Sigmoid colon (tissue), 7 donors: ENCODE data around the gene TTLL6. TPM values are rescaled to one million over a fixed set of nuclear protein-coding genes. Genes with fewer than 3 reads are reported as not detected.

Source experiments
- DNase-seq: peaks from one replicate; pipeline ENCODE4 v3.0.0-alpha.2; 2019
- H3K27ac ChIP-seq, 4 donors: fragments of 200-600 bp; sonication (generic); one replicate each; pipeline ENCODE4 v1.5.1; 2016 to 2019; ENCODE audit warnings: mild to moderate bottlenecking in 1 of 4
- H3K27me3 ChIP-seq, 3 donors: fragments of 200-600 bp; sonication (generic); one replicate each; pipeline ENCODE4 v1.5.1; 2019; ENCODE audit warnings: mild to moderate bottlenecking in 1 of 3
- H3K36me3 ChIP-seq, 4 donors: fragments of 200-600 bp; sonication (generic); one replicate each; pipeline ENCODE4 v1.5.1; 2016 to 2019
- H3K4me1 ChIP-seq, 4 donors: fragments of 200-600 bp; sonication (generic); one replicate each; pipeline ENCODE4 v1.5.1; 2017 to 2019
- H3K4me3 ChIP-seq, 4 donors: fragments of 200-600 bp; sonication (generic); one replicate each; pipeline ENCODE4 v1.5.1; 2017 to 2019; ENCODE audit warnings: mild to moderate bottlenecking in 2 of 4, moderate library complexity in 1 of 4
- H3K9me3 ChIP-seq, 4 donors: fragments of 200-600 bp in 3 of 4; sonication (generic) in 3 of 4; one replicate each; pipeline versions ENCODE4 v1.5.1 to v1.6.1; 2013 to 2019
- EP300 ChIP-seq, 4 donors: sonication (generic); formaldehyde crosslinking; IDR thresholded peaks; one replicate each; pipeline ENCODE4 v1.6.1; 2017; ENCODE audit warnings: antibody characterized with exemption in 4 of 4
- POLR2A ChIP-seq, 2 donors: fragments of 450-650 bp; IDR thresholded peaks; one replicate each; pipeline ENCODE4 v1.6.1; 2016; ENCODE audit warnings: antibody characterized with exemption in 2 of 2, mild to moderate bottlenecking in 2 of 2, moderate library complexity in 2 of 2
- POLR2AphosphoS5 ChIP-seq, 4 donors: sonication (generic); formaldehyde crosslinking; IDR thresholded peaks; one replicate each; pipeline ENCODE4 v1.6.1; 2017; ENCODE audit warnings: antibody characterized with exemption in 4 of 4
- WGBS, 2 donors: extraction: QIAGEN DNeasy Blood & Tissue Kit; methylation state at CpG; one replicate each; pipeline ENCODE4 v1.1.7; 2013; 5-methylcytosine and 5-hydroxymethylcytosine counted together
- intact Hi-C: fragments of 100-400 bp; cut with DNase I; formaldehyde crosslinking; loops from one replicate; pipeline ENCODE4 v1.15.1; 2023
- polyA plus RNA-seq, 3 donors: library from polyadenylated mRNA; stranded (reverse); fragments of 200-250 nt; gene quantifications; one replicate each; pipeline ENCODE4 v1.2.3, GENCODE V29; 2013
- total RNA-seq, 4 donors: library from RNA; depleted of rRNA; stranded (reverse); fragments of >200 nt; gene quantifications; one replicate each; pipeline ENCODE4 v1.1.0, GENCODE V29; 2016
- TF ChIP-seq, protein P1 (sequence below), 4 experiments: fragments of 450-650 bp in 3 of 4; fragments of 200-600 bp in 1 of 4; IDR thresholded peaks; one replicate each; pipeline ENCODE4 v1.5.1; 2016 to 2019; ENCODE audit warnings: antibody characterized with exemption in 4 of 4, mild to moderate bottlenecking in 3 of 4, moderate library complexity in 2 of 4
- donor health status: healthy with polysubstance abuse.
- donor health status: Bipolar disorder and iron deficiency.
- donor health status: healthy.

TTLL6 gene
- total and polyA plus RNA-seq, 7 donors, result under 0.01 to 10.5 (median 3.5) TPM; not detected in 2

DNA sequence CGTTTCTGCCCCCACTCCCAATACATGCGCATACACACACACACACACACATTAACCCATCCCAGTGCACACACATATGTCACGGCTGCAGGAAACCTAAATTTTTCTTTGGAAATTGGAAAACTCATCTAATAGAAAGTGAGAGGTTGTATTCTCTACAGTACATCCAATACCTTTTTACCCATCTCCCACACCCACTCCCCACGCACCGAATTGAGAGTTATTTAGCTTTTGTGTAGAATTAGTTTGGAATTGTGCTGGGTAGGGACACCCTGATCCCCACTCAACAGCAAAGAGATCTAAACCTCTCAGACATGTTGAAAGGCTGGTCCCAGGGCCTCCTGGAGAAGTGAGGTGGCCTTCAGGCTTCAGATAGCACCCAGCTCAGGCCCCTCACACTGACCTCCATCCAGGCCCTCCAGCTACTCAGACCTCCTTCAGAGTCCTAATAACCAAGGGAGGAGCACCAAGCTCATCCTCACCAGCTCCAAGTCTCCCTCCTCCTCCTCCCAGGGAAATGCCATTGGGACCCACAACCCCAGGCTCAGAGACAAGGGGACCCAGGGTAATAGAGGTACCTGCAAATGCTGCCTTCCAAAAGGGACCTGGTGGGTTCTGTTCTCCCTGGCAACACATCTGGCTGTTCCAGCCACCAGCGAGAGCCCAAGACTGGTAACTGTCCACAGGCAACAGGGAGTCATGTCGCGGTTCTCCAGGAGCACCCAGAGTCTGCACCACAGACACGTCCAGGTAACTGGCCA lies 89.4 kb downstream of the TTLL6 start:
- H3K27ac ChIP-seq, result peak overlapping the region in 1 of 4 donors; percentile 58
- peak; percentile 0 for DNase-seq
- H3K4me3 ChIP-seq, result peak overlapping the region in 2 of 4 donors; percentile 24 to 30
- H3K4me1 ChIP-seq, result peaks cover 0 to 47% (median 42%) of the 10 kb centered on the region in 4 donors
- TF ChIP-seq, protein P1, sequence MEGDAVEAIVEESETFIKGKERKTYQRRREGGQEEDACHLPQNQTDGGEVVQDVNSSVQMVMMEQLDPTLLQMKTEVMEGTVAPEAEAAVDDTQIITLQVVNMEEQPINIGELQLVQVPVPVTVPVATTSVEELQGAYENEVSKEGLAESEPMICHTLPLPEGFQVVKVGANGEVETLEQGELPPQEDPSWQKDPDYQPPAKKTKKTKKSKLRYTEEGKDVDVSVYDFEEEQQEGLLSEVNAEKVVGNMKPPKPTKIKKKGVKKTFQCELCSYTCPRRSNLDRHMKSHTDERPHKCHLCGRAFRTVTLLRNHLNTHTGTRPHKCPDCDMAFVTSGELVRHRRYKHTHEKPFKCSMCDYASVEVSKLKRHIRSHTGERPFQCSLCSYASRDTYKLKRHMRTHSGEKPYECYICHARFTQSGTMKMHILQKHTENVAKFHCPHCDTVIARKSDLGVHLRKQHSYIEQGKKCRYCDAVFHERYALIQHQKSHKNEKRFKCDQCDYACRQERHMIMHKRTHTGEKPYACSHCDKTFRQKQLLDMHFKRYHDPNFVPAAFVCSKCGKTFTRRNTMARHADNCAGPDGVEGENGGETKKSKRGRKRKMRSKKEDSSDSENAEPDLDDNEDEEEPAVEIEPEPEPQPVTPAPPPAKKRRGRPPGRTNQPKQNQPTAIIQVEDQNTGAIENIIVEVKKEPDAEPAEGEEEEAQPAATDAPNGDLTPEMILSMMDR (IDR thresholded peaks at IDR 0.05), result no peak
- H3K36me3 ChIP-seq, result no peaks in the 10 kb centered on the region
- intact Hi-C loops, result loop anchor here (5.0 kb wide), 2 partner anchors 105 to 265 kb away; no protein-coding TSS in a partner anchor
- WGBS, 2 donors, result 27 to 28% methylated on average over 9 of the region's 9 CpGs
- no peaks in the 10 kb centered on the region for H3K9me3 ChIP-seq
- peaks cover 68 to 100% (median 97%) of the 10 kb centered on the region in 3 donors for H3K27me3 ChIP-seq

DNA sequence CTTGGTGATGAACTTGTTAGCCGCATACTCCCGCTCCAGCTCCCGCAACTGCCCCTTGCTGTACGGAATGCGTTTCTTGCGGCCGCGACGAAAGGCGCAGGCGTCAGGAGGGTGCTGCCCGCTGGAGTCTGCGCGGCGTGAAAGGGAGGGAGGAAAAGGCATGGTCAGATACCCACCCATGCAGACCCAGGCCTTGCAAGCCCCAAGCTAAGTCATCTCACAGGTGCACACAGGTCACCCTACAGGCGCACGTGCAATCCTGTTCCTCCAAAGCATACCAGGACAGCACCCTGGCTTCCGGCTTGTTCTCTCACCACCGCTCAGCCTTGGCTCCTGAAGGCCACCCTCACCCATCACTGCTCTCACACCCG lies 90.1 kb downstream of the TTLL6 start:
- no peaks in the 10 kb centered on the region for H3K9me3 ChIP-seq
- H3K27me3 ChIP-seq, result peaks cover 68 to 100% (median 98%) of the 10 kb centered on the region in 3 donors
- TF ChIP-seq, protein P1 (IDR thresholded peaks at IDR 0.05), result no peak
- no peak for TF ChIP-seq EP300 (IDR thresholded peaks at IDR 0.05)
- no peak for TF ChIP-seq POLR2A (IDR thresholded peaks at IDR 0.05)
- TF ChIP-seq POLR2AphosphoS5 (IDR thresholded peaks at IDR 0.05), result no peak
- peak; percentile 38 for DNase-seq
- no peaks in the 10 kb centered on the region for H3K36me3 ChIP-seq
- intact Hi-C loops, result loop anchor here (5.0 kb wide), 2 partner anchors 105 to 265 kb away; no protein-coding TSS in a partner anchor
- 28 to 66% methylated on average over 20 of the region's 20 CpGs for WGBS, 2 donors
- H3K27ac ChIP-seq, result no peak overlapping the region
- peaks cover 0 to 48% (median 42%) of the 10 kb centered on the region in 4 donors for H3K4me1 ChIP-seq
- H3K4me3 ChIP-seq, result no peak overlapping the region

DNA sequence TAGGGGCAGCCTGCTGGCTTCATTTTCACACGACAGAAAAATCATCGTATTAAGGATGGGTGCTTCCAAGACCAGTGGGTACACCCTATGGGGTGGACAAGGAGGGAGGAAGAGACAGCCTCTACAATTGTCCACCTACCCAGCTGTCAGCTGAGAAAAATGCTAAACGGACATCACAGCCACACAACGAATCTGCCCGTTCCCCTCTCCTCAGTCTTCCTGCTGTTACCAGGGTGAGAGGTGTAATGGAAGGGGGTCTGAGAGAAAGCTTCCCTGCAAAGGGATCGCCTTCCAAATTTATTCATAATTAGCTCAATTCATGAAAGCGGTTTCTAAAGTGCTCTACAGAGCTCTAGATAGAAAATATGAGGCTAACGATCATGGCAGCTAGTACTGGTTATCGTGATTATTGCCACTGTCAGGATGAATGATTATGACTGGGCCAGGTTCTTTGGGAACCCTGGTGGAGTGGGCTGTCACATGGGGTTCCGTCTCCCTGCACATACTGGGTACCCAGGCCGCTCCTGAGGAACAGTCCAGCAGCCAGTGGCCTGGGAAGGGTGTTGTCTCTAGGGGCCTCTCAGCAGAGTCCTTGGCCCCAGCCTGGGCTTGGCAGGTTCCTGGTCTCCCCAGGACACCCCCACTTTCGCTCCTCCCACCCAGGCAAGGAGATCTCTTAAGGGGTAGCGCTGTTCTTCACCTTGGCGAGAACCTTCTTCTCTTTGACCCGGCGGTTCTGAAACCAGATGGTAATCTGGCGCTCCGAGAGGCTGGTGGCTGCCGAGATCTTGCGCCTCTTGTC lies 90.7 kb downstream of the TTLL6 start:
- TF ChIP-seq POLR2A (IDR thresholded peaks at IDR 0.05) (no peak), EP300 (IDR thresholded peaks at IDR 0.05) (no peak)
- TF ChIP-seq, protein P1 (IDR thresholded peaks at IDR 0.05), result no peak
- H3K4me3 ChIP-seq, result no peak overlapping the region
- no peaks in the 10 kb centered on the region for H3K36me3 ChIP-seq
- no peak overlapping the region for H3K27ac ChIP-seq
- intact Hi-C loops, result loop anchor here (5.0 kb wide), 2 partner anchors 104 to 266 kb away; no protein-coding TSS in a partner anchor
- H3K4me1 ChIP-seq, result peaks cover 0 to 48% (median 42%) of the 10 kb centered on the region in 4 donors
- H3K9me3 ChIP-seq, result no peaks in the 10 kb centered on the region
- WGBS, 2 donors, result 31 to 77% methylated on average over 20 of the region's 20 CpGs
- peaks cover 71 to 100% (median 98%) of the 10 kb centered on the region in 3 donors for H3K27me3 ChIP-seq
- peak; percentile 33 for DNase-seq

DNA sequence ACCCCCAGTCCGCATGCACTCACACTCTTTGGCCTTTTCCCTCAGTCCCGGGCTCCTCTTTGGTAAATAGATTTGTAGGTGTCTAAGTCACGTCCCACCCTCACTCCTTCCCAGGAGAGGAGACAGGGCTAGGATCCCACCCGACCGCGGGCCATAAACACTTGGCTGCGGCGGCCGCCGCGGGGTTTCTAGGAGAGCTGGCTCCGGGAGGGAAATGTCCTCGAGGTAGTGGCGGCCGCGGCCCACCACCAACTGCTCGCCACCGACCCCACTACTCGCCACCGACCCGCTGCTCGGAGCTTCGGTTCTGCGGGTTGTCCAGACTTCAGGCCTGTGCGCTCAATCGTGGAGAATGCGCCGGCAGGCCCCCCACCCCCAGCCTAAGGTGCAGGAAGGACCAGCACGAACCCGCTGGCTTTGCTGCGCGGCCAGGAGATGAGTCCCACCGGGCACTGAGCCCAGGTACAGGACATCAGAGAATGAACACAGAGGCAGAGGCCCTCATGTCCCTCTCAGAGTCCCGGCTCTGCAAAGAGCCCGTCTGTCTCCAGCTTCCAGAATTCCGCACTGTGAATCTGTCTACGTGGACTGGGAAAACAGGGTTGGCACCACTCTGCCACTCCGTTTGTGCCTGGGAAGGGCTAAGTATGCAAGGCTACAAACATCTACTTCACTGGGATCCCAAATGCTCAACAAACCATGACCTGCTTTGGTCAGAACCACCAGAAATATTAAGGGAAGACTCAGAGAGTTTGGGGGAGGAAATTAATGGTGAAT lies 91.6 kb downstream of the TTLL6 start:
- TF ChIP-seq POLR2AphosphoS5 (IDR thresholded peaks at IDR 0.05) (no peak), POLR2A (IDR thresholded peaks at IDR 0.05) (no peak), EP300 (IDR thresholded peaks at IDR 0.05) (no peak)
- TF ChIP-seq, protein P1 (IDR thresholded peaks at IDR 0.05), result no peak
- peak; percentile 43 for DNase-seq
- no peak overlapping the region for H3K27ac ChIP-seq
- peaks cover 76 to 100% (median 100%) of the 10 kb centered on the region in 3 donors for H3K27me3 ChIP-seq
- intact Hi-C loops, result loop anchor here (2.0 to 5.0 kb wide), 4 partner anchors 55 to 267 kb away; no protein-coding TSS in a partner anchor
- H3K9me3 ChIP-seq, result no peaks in the 10 kb centered on the region
- no peak overlapping the region for H3K4me3 ChIP-seq
- WGBS, 2 donors, result 22 to 68% methylated on average over 38 of the region's 38 CpGs
- H3K36me3 ChIP-seq, result no peaks in the 10 kb centered on the region
- H3K4me1 ChIP-seq, result peaks cover 0 to 48% (median 42%) of the 10 kb centered on the region in 4 donors
